Skeletal muscle tissue (tissue), 4 donors: ENCODE measurements around the gene UBL7. TPM values are rescaled to one million over a fixed set of nuclear protein-coding genes. Genes with fewer than 3 reads are reported as not detected.

Experiments used
- H3K27ac ChIP-seq: one replicate; pipeline ENCODE4 v1.7.0; 2013; ENCODE audit warnings: mild to moderate bottlenecking, low read depth, low read length, inconsistent platforms
- H3K27me3 ChIP-seq, 3 donors: one replicate each; pipeline ENCODE4 v1.7.0; 2013; ENCODE audit warnings: low read length in 3 of 3; ENCODE audit not compliant: control insufficient read depth in 3 of 3, insufficient read depth in 3 of 3
- H3K36me3 ChIP-seq, 3 donors: one replicate each; pipeline ENCODE4 v1.7.0; 2013; ENCODE audit warnings: low read length in 3 of 3; ENCODE audit not compliant: control insufficient read depth in 3 of 3, insufficient read depth in 3 of 3
- H3K4me1 ChIP-seq, 3 donors: one replicate each; pipeline ENCODE4 v1.7.0; 2013; ENCODE audit warnings: low read length in 3 of 3, mild to moderate bottlenecking in 3 of 3; ENCODE audit not compliant: control insufficient read depth in 3 of 3, insufficient read depth in 3 of 3
- H3K4me3 ChIP-seq, 3 donors: one replicate each; pipeline ENCODE4 v1.7.0; 2013; ENCODE audit warnings: low read length in 3 of 3
- H3K9ac ChIP-seq, 3 donors: one replicate each; pipeline ENCODE4 v1.7.0; 2013; ENCODE audit warnings: low read length in 3 of 3, mild to moderate bottlenecking in 3 of 3, moderate library complexity in 2 of 3, low read depth in 1 of 3
- H3K9me3 ChIP-seq, 3 donors: one replicate each; pipeline ENCODE4 v1.7.0; 2013; ENCODE audit warnings: low read length in 3 of 3; ENCODE audit not compliant: control insufficient read depth in 3 of 3
- total RNA-seq: library from RNA; depleted of rRNA; stranded (reverse); fragments of >200 nt; gene quantifications from one replicate; pipeline ENCODE4 v1.2.3, GENCODE V29; 2014
- donor health status: Osteomylitis.

UBL7 gene
- total RNA-seq, 1 donor from 2014 or later = 23.0 TPM

DNA sequence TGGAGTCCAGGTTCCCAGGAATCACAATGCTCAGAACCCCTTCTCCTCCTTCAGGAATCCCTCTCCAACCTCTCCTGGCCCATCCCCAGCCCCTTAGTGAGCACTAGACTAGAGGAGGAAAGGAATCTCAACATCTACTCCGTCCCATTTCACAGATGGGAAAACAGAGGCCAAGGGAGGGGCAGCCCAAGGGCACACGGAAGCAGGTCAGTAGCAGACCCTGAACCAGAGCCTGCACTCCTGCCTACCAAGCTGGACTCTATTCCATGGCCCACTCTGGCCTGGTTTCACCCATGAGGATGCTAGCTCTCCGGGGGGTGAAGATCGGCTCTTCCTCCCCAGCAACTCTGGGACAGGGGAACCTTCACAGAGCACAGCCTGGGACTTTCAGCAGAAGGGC, 41.5 kb downstream of the UBL7 start:
- no peak overlapping the region for H3K27ac ChIP-seq
- no peak overlapping the region for H3K9ac ChIP-seq
- no peaks in the 10 kb centered on the region for H3K9me3 ChIP-seq
- no peak overlapping the region for H3K4me3 ChIP-seq
- no peaks in the 10 kb centered on the region for H3K27me3 ChIP-seq
- peaks cover 0 to 10% (median 0%) of the 10 kb centered on the region in 3 donors for H3K36me3 ChIP-seq
- peaks cover 10 to 37% (median 32%) of the 10 kb centered on the region in 3 donors for H3K4me1 ChIP-seq

DNA sequence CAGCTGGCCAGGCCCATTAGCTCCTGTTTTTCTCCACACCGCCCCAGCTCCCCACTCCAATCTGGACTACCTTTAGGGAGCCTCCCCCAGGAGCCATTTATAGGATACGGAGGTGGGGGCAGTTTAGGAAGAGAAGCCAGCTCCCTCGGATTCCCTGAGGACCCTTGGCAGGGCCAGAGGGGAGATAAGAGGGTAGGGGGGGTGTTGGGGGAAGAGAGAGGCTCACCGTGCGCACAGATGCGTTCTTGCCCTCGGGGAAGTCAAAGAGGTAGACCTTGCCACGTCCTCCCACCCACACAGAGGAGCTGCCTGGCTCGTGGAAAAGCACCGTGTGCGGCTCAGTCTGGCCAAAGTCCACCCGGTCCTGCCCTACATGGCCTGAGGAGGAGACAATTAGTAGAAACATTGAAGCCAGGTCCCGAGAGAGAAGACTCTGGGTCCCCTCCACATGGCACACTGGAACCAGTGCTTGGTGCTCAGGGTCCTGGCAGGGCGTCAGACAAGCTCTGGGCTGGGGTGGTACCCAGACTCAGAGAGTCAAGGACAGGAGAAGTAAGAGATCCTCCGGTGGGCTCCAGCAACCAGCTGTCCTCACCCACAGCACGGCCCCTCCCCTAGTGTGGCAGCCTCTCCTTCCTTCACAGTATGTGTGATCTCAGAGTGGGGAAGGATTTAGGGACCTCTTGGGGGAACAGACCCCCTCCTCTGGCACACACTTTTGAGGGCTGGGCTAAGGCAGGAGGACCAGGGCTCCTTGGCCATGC, 42.2 kb downstream of the UBL7 start:
- Histone ChIP-seq H3K4me3 (no peak overlapping the region), H3K9me3 (no peaks in the 10 kb centered on the region), H3K9ac (no peak overlapping the region), H3K27ac (no peak overlapping the region), H3K4me1 (peaks cover 10 to 37% (median 32%) of the 10 kb centered on the region in 3 donors), H3K27me3 (no peaks in the 10 kb centered on the region), H3K36me3 (peaks cover 0 to 10% (median 0%) of the 10 kb centered on the region in 3 donors)

DNA sequence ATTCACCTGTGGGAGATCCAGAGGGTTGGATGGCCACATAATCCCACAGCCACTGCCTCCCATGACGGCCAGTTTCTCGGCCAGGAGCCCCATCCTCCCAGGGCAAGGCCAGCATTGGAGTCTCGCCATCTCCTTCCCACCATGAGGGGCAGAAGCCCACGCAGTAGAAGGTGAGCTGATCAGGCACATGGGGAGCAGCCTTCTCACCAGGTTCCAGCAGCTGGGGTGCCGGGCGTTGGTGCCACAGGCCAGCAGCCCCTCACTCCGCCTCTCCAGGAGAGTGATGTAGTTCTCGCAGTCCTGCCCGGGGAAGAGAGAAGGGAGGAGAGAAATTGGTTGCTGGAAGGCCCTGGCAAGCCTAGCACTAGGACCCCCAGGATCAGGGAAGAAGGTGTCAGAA, 43.3 kb downstream of the UBL7 start:
- Histone ChIP-seq H3K27ac (no peak overlapping the region), H3K36me3 (peaks cover 0 to 10% (median 0%) of the 10 kb centered on the region in 3 donors), H3K9me3 (no peaks in the 10 kb centered on the region), H3K27me3 (no peaks in the 10 kb centered on the region), H3K9ac (no peak overlapping the region), H3K4me1 (peaks cover 10 to 31% (median 27%) of the 10 kb centered on the region in 3 donors), H3K4me3 (no peak overlapping the region)

DNA sequence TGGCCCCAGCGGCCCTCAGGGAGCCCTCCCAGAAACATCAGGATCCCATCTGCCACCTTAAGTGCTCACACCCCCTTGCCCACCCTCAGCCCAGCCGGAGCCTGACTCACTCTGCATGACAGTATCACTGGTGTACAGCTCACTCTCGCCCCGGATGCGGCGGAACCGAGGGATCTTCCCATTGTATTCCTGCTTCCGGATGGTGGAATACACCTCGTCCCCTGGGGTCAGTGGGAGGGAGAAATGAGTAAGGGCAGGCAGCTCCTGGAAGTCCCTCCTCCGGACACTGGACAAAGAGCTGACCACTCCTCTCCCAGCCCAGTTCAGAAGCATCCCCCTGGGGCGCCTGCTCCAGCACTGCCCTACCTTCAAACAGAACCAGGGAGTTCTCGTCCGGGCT, 43.7 kb downstream of the UBL7 start:
- H3K9ac ChIP-seq = no peak overlapping the region
- H3K9me3 ChIP-seq = no peaks in the 10 kb centered on the region
- H3K36me3 ChIP-seq = peaks cover 0 to 10% (median 0%) of the 10 kb centered on the region in 3 donors
- no peak overlapping the region for H3K4me3 ChIP-seq
- H3K27ac ChIP-seq = no peak overlapping the region
- H3K4me1 ChIP-seq = peaks cover 10 to 26% (median 23%) of the 10 kb centered on the region in 3 donors
- no peaks in the 10 kb centered on the region for H3K27me3 ChIP-seq

DNA sequence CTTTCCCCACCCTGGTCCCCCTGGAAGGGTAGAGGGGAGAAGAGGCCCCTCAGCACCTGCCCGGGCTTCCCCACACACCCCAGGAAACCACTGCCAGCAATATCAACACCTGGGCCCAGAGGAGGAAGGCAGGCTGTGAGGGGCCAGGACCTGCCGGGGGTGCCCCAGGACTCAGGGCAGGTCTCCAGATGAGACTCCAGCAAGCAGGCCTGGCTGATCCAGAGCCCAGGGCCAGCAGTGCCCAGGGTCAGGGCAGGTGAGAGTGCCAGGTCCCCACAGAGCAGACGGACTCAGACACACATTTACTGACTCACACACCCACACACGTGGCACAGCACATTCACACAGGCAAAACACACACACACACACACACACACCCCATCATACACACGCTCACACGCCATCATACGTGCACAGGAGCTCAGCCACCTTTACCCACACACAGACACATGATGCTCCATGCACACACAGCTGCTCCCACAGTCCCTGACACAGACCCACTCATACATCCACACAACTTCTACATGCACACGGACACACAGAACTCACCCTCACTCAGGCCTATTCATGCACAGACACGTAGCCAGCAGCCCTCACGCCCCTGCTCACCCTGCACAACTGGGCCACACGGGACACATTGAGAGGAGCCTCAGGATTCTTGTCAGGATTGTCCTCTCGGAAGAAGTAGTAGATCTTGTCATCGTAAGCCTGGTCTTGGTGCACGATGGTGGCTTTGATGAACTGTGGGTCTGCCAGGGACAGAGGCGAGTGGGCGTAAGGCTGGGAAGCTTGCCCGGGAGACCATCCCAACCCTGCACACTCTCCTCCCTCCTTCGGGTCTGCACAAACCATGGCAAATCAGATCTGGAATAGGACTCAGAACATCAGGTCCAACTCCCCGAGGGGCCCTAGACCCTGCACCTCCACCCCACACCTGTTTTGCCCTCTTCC, 44.7 kb downstream of the UBL7 start:
- no peaks in the 10 kb centered on the region for H3K27me3 ChIP-seq
- H3K4me1 ChIP-seq = peaks cover 10 to 24% (median 15%) of the 10 kb centered on the region in 3 donors
- H3K4me3 ChIP-seq = no peak overlapping the region
- H3K36me3 ChIP-seq = peaks cover 0 to 10% (median 0%) of the 10 kb centered on the region in 3 donors
- H3K9ac ChIP-seq = no peak overlapping the region
- H3K27ac ChIP-seq = no peak overlapping the region
- no peaks in the 10 kb centered on the region for H3K9me3 ChIP-seq

DNA sequence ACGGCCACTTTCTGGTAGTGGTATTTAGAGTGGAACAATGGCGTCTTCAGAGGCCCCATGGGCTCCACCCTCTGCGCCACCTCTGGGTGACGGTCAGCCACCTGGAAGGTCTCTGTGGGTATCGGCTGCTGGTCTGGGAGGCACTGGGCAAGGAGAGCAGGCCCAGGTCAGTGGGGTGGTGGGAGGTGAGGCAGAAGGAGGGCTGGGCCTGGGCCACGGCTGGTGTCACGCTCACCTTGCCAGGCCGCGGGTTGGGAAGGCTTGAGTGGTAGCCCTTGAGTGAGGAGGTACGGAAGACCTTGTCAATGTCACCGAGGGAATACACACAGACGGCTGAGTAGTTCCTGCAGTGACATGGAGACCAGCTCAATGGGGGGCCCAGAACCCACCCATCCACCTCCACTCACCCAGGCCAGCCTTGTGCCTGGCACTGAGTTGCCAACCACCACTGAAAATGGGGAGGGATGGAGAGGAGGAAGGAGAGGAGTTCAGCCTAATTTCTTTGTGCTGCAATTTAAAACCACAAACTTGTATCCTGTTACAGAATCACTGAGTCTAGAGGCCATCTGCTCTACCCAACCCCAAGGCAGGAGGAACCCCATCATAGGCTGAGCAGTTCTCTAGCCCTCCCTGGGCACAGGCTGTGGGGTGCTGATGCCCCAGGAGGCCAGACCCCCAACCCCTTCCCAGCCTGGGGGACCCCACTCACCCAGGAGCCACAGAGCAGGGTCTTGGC, 46.2 kb downstream of the UBL7 start:
- H3K4me1 ChIP-seq = peaks cover 0 to 9% (median under 1%) of the 10 kb centered on the region in 3 donors
- H3K27ac ChIP-seq = no peak overlapping the region
- no peak overlapping the region for H3K4me3 ChIP-seq
- H3K36me3 ChIP-seq = peaks cover 0 to 10% (median 0%) of the 10 kb centered on the region in 3 donors
- H3K9ac ChIP-seq = no peak overlapping the region
- no peaks in the 10 kb centered on the region for H3K27me3 ChIP-seq
- H3K9me3 ChIP-seq = no peaks in the 10 kb centered on the region

DNA sequence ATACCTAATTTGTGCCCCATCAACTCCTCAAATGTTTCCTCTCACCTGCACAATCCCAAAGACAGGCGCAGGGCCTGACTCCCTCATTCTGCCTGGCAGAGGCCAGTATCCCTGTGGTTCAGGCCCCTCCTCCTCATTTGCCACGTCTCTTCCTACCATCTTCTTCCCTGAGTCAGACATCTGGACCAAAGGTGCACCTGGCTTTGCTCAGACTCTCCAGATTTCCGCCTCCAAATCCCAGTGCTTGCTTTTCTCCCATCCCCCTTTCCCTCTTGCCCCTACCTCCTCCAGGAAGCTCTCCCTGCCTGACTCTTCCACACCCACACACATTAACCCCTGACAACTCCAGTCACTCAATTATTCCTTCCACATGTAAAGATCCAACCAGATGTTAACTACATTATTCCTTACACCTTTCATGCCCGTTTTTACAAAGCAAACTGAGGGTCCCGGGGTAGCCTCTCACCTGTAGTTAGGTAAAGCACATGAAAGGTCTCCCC, 46.8 kb downstream of the UBL7 start:
- Histone ChIP-seq H3K27ac (no peak overlapping the region), H3K36me3 (peaks cover 0 to 10% (median 0%) of the 10 kb centered on the region in 3 donors), H3K4me1 (peaks cover 0 to 9% (median 0%) of the 10 kb centered on the region in 3 donors), H3K4me3 (no peak overlapping the region), H3K27me3 (no peaks in the 10 kb centered on the region), H3K9me3 (no peaks in the 10 kb centered on the region), H3K9ac (no peak overlapping the region)

DNA sequence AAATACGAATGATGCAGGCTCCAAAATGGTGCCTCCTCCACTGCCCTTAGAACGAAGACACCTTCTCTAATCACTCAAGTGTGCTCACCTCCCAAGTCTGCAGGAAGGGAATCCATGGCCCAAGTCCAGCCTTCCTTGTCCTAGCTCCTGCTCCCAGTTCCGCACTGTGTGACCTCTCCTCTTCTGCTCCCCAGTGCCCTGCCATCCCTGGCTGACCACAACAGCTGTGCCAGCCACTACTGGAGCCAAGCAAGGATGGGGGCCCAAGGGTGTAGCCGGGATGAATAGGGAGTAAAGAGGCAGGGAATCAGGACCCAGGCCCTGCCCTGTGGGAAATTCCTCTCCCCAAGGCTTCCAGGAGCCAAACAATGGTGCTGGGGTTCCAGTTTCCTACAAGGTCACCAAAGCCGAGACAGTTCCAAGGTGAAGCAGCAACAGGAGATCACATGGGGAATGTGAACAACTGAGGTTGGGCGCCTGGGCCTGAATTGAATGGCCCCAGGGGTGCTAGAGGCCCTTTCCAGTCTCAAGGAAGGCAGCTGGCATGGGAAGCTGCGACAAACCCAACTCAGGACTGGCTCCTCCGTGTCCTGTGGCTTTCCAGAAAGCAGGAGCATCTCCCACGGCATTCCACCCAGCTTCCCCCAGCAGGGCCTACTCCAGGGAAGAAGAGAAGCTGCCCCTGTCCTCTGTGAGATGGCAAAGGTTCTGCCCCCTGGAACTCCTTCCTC, 47.4 kb downstream of the UBL7 start:
- no peak overlapping the region for H3K9ac ChIP-seq
- peaks cover 0 to 9% (median 0%) of the 10 kb centered on the region in 3 donors for H3K4me1 ChIP-seq
- no peak overlapping the region for H3K27ac ChIP-seq
- H3K4me3 ChIP-seq = no peak overlapping the region
- no peaks in the 10 kb centered on the region for H3K9me3 ChIP-seq
- peaks cover 0 to 10% (median 0%) of the 10 kb centered on the region in 3 donors for H3K36me3 ChIP-seq
- no peaks in the 10 kb centered on the region for H3K27me3 ChIP-seq

DNA sequence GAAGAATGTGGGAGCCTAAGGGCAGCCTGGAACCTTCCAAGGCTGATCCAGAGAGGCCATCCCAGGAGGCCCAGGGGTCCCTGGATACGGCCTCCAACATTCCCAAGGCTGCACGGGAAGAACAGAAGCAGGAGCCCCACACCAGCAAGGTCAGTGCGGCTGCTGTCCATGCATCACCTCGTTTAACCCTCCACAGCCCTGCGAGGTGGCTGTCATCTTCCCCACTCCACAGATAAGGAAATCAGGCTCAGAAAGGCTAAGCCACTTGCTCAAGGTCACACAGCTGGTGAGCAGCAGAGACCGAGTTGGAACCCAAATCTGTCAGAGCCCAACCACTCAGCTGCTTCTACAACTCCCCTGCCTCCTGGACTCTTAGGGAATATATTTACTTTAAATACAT, 48.8 kb downstream of the UBL7 start:
- Histone ChIP-seq H3K9ac (no peak overlapping the region), H3K27ac (no peak overlapping the region), H3K27me3 (peaks cover 0 to under 1% (median 0%) of the 10 kb centered on the region in 3 donors), H3K9me3 (no peaks in the 10 kb centered on the region), H3K36me3 (peaks cover 0 to 6% (median 0%) of the 10 kb centered on the region in 3 donors), H3K4me1 (peaks cover 0 to 4% (median 0%) of the 10 kb centered on the region in 3 donors), H3K4me3 (no peak overlapping the region)
